ENCODE measurements around the gene BCL2L12.
"Not testable (repeated sequence)": the region's sequence is repeated elsewhere in the genome, so short reads cannot be mapped to it uniquely, and the experiment has no call there.

Gene BCL2L12

GRCh38 chr19:49631014-49631588 lies 34.6 kb upstream of the BCL2L12 start:
- TF ChIP-seq CTCF (IDR thresholded peaks at IDR 0.05; ENCODE audit: control insufficient read depth, extremely low read depth, insufficient read depth), result no peak
- H3K4me3 ChIP-seq (ENCODE audit: low read depth, low read length), result no peak overlapping the region
- peak; percentile 86 for DNase-seq (ENCODE audit: low read depth)

GRCh38 chr19:49631610-49632192 lies 34.0 kb upstream of the BCL2L12 start:
- no peak overlapping the region for H3K4me3 ChIP-seq (ENCODE audit: low read depth, low read length)
- DNase-seq (ENCODE audit: low read depth), result no peak
- no peak for TF ChIP-seq CTCF (IDR thresholded peaks at IDR 0.05; ENCODE audit: control insufficient read depth, extremely low read depth, insufficient read depth)

GRCh38 chr19:49632576-49632975 lies 33.2 kb upstream of the BCL2L12 start:
- TF ChIP-seq CTCF (IDR thresholded peaks at IDR 0.05; ENCODE audit: control insufficient read depth, extremely low read depth, insufficient read depth), result no peak
- no peak overlapping the region for H3K4me3 ChIP-seq (ENCODE audit: low read depth, low read length)
- no peak for DNase-seq (ENCODE audit: low read depth)

GRCh38 chr19:49633273-49633672 lies 32.5 kb upstream of the BCL2L12 start:
- DNase-seq (ENCODE audit: low read depth); H3K4me3 ChIP-seq (ENCODE audit: low read depth, low read length): not testable (repeated sequence)

- TF ChIP-seq CTCF (IDR thresholded peaks at IDR 0.05; ENCODE audit: control insufficient read depth, extremely low read depth, insufficient read depth), result no peak
- no peak overlapping the region for H3K4me3 ChIP-seq (ENCODE audit: low read depth, low read length)
- DNase-seq (ENCODE audit: low read depth), result no peak
These were observed 30.1 kb upstream of the BCL2L12 start for GRCh38 chr19:49635530-49636232.

GRCh38 chr19:49636233-49636932 lies 29.4 kb upstream of the BCL2L12 start:
- no peak for DNase-seq (ENCODE audit: low read depth)
- no peak for TF ChIP-seq CTCF (IDR thresholded peaks at IDR 0.05; ENCODE audit: control insufficient read depth, extremely low read depth, insufficient read depth)
- H3K4me3 ChIP-seq (ENCODE audit: low read depth, low read length), result no peak overlapping the region
